ENCODE data around the gene PCCA.

DNA sequence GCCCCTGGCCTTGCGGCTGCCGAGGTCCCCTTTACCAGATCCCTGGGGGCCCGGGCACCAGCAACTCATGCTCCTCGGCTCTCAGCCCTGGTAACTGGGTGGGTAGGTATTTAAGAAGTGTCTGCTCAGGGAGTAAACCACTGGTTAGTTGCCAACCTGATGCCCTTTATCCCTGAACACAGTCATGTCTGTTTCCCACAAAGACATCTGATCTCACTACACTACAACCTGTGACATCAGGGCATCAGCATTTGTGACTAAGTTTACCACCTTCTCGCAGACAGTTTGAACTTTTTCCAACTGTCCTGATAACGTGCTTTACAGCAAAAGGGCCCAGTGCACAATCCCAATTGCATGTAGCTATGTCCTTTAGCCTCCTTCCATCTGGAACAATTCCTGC lies 477.6 kb downstream of the PCCA start:
- no peak for TF ChIP-seq POLR2A (IDR thresholded peaks at IDR 0.05; ENCODE audit: low read depth, low read length)
- TF ChIP-seq POLR2AphosphoS5 (IDR thresholded peaks at IDR 0.05; ENCODE audit: low read depth, low read length), result no peak
- no peak for TF ChIP-seq TAF1 (IDR thresholded peaks at IDR 0.05; ENCODE audit: borderline replicate concordance, low read depth, low read length)

Measured in GM12892 (cell line).